GM12878 (cell line): ENCODE data around the gene C18orf63. TPM values are rescaled to one million over a fixed set of nuclear protein-coding genes. Genes with fewer than 3 reads are reported as not detected.

Source experiments
- ATAC-seq: fragments of 200-7000 bp; cut with Tn5 transposase; 3 replicates; pipeline ENCODE4 v1.9.1; 2020; ENCODE audit warnings: mild to moderate bottlenecking, moderate library complexity
- BruUV-seq: library from RNA; stranded (reverse); fragments of 400-500 nt; replicated peaks from 2 replicates; lab custom pipeline; 2021; lab: Mats Ljungman, UMichigan
- CTCF ChIA-PET: fragments of 300-600 bp; sonication (Branson Sonifier 250); formaldehyde crosslinking; extraction: SDS; loops from one replicate; lab custom pipeline; 2021; ENCODE audit warnings: inconsistent platforms; lab: Yijun Ruan, JAX
- POLR2A ChIA-PET: fragments of 350-600 bp; formaldehyde crosslinking; extraction: SDS; loops from one replicate; lab custom pipeline; 2021; ENCODE audit warnings: inconsistent platforms; lab: Charles Lee
- RAD21 ChIA-PET: fragments of 300-600 bp; sonication (Branson Sonifier 250); formaldehyde crosslinking; loops from one replicate; lab custom pipeline; 2023; ENCODE audit warnings: antibody characterized with exemption; ENCODE audit not compliant: unreplicated experiment; lab: Charles Lee
- SMC1A ChIA-PET: fragments of 300-600 bp; sonication (Branson Sonifier 250); formaldehyde crosslinking; loops from one replicate; lab custom pipeline; 2023; ENCODE audit not compliant: unreplicated experiment, uncharacterized antibody; lab: Charles Lee
- DNase-seq: peaks from one replicate; pipeline ENCODE4 v3.0.0-alpha.2; 2011; ENCODE audit warnings: low read depth, low spot score
- FAIRE-seq: peaks from 3 replicates; lab custom pipeline; 2011; peaks lifted over from hg19 to GRCh38; lab: Jason Lieb, UNC
- H2AFZ ChIP-seq: 2 replicates; pipeline ENCODE4 v1.6.0; 2011; ENCODE audit warnings: low read depth, low read length, control low read depth; ENCODE audit not compliant: control insufficient read depth
- H3K27ac ChIP-seq: 2 replicates; pipeline ENCODE4 v1.5.1; 2011; ENCODE audit warnings: control low read depth; ENCODE audit not compliant: control insufficient read depth, insufficient read depth
- H3K27me3 ChIP-seq, 2 experiments: replicated peaks in 1 of 2; 2 replicates each; pipeline versions ENCODE4 v1.6.0 to v1.6.1; 2011; ENCODE audit warnings: low read length in 1 of 2; ENCODE audit not compliant: control insufficient read depth in 2 of 2, insufficient read depth in 2 of 2
- H3K36me3 ChIP-seq, 2 experiments: 2 replicates each; pipeline ENCODE4 v1.5.1; 2011; ENCODE audit warnings: low read length in 1 of 2; ENCODE audit not compliant: control insufficient read depth in 2 of 2, insufficient read depth in 2 of 2
- H3K4me1 ChIP-seq: 2 replicates; pipeline ENCODE4 v1.6.1; 2011; ENCODE audit warnings: mild to moderate bottlenecking, low read length, moderate library complexity, mixed read lengths; ENCODE audit not compliant: control insufficient read depth, insufficient read depth
- H3K4me2 ChIP-seq: 2 replicates; pipeline ENCODE4 v1.6.0; 2011; ENCODE audit warnings: control low read depth; ENCODE audit not compliant: control insufficient read depth, insufficient read depth
- H3K4me3 ChIP-seq: fragments of 200-600 bp; sonication (generic); 2 replicates; pipeline ENCODE4 v1.5.1; 2016
- H3K79me2 ChIP-seq: 2 replicates; pipeline ENCODE4 v1.6.0; 2011; ENCODE audit warnings: low read length; ENCODE audit not compliant: control insufficient read depth, insufficient read depth
- H3K9ac ChIP-seq: 2 replicates; pipeline ENCODE4 v1.8.0; 2011; ENCODE audit warnings: low read length, control low read depth, mixed read lengths; ENCODE audit not compliant: control insufficient read depth, insufficient read depth
- H3K9me3 ChIP-seq: replicated peaks from 3 replicates; pipeline ENCODE4 v1.5.1; 2011; ENCODE audit warnings: mild to moderate bottlenecking, low read length; ENCODE audit not compliant: control insufficient read depth, insufficient read depth
- H4K20me1 ChIP-seq: 2 replicates; pipeline ENCODE4 v1.6.0; 2011; ENCODE audit not compliant: control insufficient read depth, insufficient read depth
- CBX5 ChIP-seq: sonication (generic); IDR thresholded peaks from 2 replicates; pipeline ENCODE4 v1.6.1; 2016; ENCODE audit warnings: low read depth, moderate library complexity, mild to moderate bottlenecking, inconsistent platforms
- HDAC2 ChIP-seq: fragments of 200-600 bp; sonication (generic); IDR thresholded peaks from 2 replicates; pipeline ENCODE4 v1.6.1; 2017
- HDAC6 ChIP-seq: fragments of 200-600 bp; sonication (generic); IDR thresholded peaks from one replicate; pipeline ENCODE4 v1.8.0; 2017; ENCODE audit warnings: antibody characterized with exemption; ENCODE audit not compliant: unreplicated experiment
- IRF3 ChIP-seq: fragments of 450-650 bp; IDR thresholded peaks from 2 replicates; pipeline ENCODE4 v1.6.1; 2014; ENCODE audit warnings: mild to moderate bottlenecking
- SREBF1 ChIP-seq: IDR thresholded peaks from 2 replicates; pipeline ENCODE4 v1.6.1; 2012; ENCODE audit warnings: mild to moderate bottlenecking, low read length
- TAF1 ChIP-seq: IDR thresholded peaks from 2 replicates; pipeline ENCODE4 v1.6.1; 2011; ENCODE audit warnings: mild to moderate bottlenecking, low read depth, low read length, borderline replicate concordance
- USF1 ChIP-seq: IDR thresholded peaks from 2 replicates; pipeline ENCODE4 v1.6.1; 2011; ENCODE audit warnings: borderline replicate concordance, low read depth, mild to moderate bottlenecking, moderate library complexity, mixed read lengths, low read length; ENCODE audit not compliant: insufficient read depth; ENCODE audit errors: extremely low read length
- ZNF24 ChIP-seq: fragments of 450-650 bp; IDR thresholded peaks from 2 replicates; pipeline ENCODE4 v1.6.1; 2017; ENCODE audit warnings: antibody characterized with exemption, mild to moderate bottlenecking
- ZZZ3 ChIP-seq: IDR thresholded peaks from 2 replicates; pipeline ENCODE4 v1.6.1; 2011; ENCODE audit warnings: low read depth; ENCODE audit not compliant: control insufficient read depth, insufficient read length
- WGBS: methylation state at CpG from one replicate; pipeline ENCODE4 v1.1.6; 2016; ENCODE audit warnings: low lambda C conversion rate; ENCODE audit not compliant: insufficient replicate concordance, insufficient coverage; ENCODE audit errors: missing lambda C conversion rate; 5-methylcytosine and 5-hydroxymethylcytosine counted together
- in situ Hi-C: fragments of 300-500 bp; cut with MboI; formaldehyde crosslinking; loops from 9 replicates; pipeline ENCODE4 v1.14.3; 2018; ENCODE audit warnings: mixed read lengths
- intact Hi-C: fragments of 100-400 bp; cut with micrococcal nuclease; formaldehyde crosslinking; loops from one replicate; pipeline ENCODE4 v1.14.2; 2022; ENCODE audit not compliant: unreplicated experiment
- polyA plus RNA-seq, 11 experiments: library from polyadenylated mRNA; depleted of rRNA in 4 of 11; unstranded in 6 of 11; stranded (reverse) in 5 of 11; fragments of >200 nt; fragmentation: Nextera tagmentation in 4 of 11; fragmentation: Illumina TruSeq in 1 of 11; extraction: Ambion mirVana in 4 of 11; extraction: Trizol in 1 of 11; gene quantifications; 1 replicate in 1 of 11; 2 replicates in 10 of 11; pipeline versions ENCODE4 v1.2.1 to v1.2.3, GENCODE V29; 2011 to 2016; ENCODE audit warnings: inconsistent platforms in 2 of 11, missing spikeins in 2 of 11, low read depth in 1 of 11
- total RNA-seq, 4 experiments: library from RNA; depleted of rRNA in 3 of 4; stranded (reverse); fragments of >200 nt in 3 of 4; fragmentation: Illumina TruSeq in 1 of 4; extraction: Trizol in 1 of 4; gene quantifications; 2 replicates each; pipeline versions ENCODE4 v1.2.1 to v1.2.3, GENCODE V29; 2013 to 2021

C18orf63 gene
- total and polyA plus RNA-seq, 10 of the 15 experiments (the other 5 are each of a cell fraction or from before 2014, with no cell fraction given): not detected

GRCh38 chr18:74316257-74317170, 875 bp downstream of the C18orf63 start:
- RAD21 ChIA-PET: no interaction called here

More at GRCh38 chr18:74316257-74317170, 875 bp downstream of the C18orf63 start:
- no peak overlapping the region for H3K4me3 ChIP-seq
- ChIA-PET POLR2A (no interaction called here), SMC1A (no interaction called here), CTCF (no interaction called here)
- H4K20me1 ChIP-seq: no peaks in the 10 kb centered on the region
- TF ChIP-seq HDAC6 (no peak), USF1 (no peak), SREBF1 (no peak), CBX5 (no peak), ZZZ3 (no peak), TAF1 (no peak), HDAC2 (no peak), ZNF24 (no peak), IRF3 (no peak)
- H3K4me2 ChIP-seq: no peak overlapping the region
- H3K27ac ChIP-seq: no peak overlapping the region
- H3K9ac ChIP-seq: no peak overlapping the region
- intact Hi-C loops: no loop called here
- H3K9me3 ChIP-seq: no peaks in the 10 kb centered on the region
- no TSS peak for BruUV-seq
- FAIRE-seq: no peak
- H2AFZ ChIP-seq: no peak overlapping the region
- H3K36me3 ChIP-seq: no peaks in the 10 kb centered on the region
- in situ Hi-C loops: no loop called here
- 68% methylated on average over 29 of the region's 29 CpGs for WGBS
- H3K27me3 ChIP-seq: no peaks in the 10 kb centered on the region; a peak in 1 of 4 replicates
- no peak for ATAC-seq
- H3K79me2 ChIP-seq: no peaks in the 10 kb centered on the region
- H3K4me1 ChIP-seq: no peaks in the 10 kb centered on the region
- DNase-seq: no peak
